NCI-H1436 (cell line): ENCODE measurements around the gene PCDH17.

Experiments used
- DNase-seq: peaks from one replicate; lab custom pipeline; 2025; lab: John Stamatoyannopoulos, UW

The PCDH17 gene

DNA sequence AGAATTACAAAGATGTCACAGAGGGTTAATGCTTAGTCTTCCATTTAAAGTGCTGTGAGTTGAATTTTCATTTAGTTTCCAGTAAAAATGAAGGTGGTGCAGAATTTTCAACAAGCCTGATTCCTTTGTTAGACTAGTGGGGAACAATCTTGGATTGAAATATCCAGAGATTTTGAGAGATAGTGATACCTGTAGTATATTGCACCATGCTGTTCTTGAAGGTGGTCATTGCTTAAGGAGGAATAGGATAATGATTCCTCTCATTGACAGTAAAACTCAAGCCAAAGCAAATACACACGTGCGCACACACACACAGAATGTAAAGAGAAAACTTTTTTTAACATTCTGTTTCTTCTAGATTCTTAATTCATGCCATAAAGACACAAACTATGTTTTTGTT lies 5.3 kb downstream of the PCDH17 start:
- DNase-seq, result no peak

GRCh38 chr13:57637515-57637914 lies 6.0 kb downstream of the PCDH17 start:
- DNase-seq, result no peak

DNA sequence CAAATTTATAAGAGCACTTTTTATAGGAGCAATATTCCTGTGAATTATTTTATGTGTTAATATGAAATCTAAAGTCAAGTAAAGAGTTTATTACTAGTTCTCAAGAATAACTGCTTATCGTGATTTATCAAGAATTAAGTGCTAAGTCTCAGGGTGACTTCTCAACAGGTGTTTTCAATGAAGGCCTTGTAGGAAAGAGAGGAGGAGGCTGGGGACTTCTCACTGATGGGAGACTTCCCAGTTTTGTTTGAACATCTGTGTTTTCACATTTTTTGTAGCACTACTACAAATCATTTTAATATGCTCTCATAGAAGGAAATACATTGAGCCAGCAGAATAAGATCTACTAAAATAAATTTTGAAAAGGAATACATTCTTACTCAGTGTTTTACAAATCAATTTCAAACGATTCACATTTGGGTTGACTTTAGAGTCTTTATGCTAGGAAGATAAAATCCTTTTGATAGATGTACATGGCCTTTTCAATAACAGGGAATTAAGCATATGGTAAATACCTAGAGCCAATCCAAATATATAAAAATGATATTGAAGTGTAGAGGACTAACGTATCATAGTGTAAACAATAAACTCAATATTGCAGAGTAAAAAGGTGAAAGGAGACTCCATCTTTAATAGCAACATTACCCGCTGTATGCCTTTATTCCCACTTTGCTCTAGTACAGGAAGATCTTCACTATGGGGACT lies 6.8 kb downstream of the PCDH17 start:
- DNase-seq, result no peak

DNA sequence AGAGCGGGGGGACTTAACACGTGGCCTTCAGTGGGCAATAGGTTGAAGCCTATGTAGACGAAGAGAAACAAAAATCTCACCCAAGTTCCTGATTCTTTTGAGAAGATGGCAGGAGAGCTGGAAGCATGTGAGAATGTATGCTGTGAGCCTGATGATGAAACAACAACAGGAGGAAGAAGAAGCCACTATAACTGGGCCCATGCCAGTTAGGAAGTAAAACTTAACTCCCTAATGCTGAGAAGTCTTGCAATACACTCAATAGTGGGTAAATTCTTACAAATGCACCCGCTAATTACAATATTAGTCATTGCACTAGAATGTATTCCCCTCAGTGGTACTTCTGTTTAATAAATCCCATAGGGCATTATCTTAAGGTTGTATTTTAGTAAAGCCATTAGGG lies 9.1 kb downstream of the PCDH17 start:
- DNase-seq, result no peak

GRCh38 chr13:57641051-57641450 lies 9.5 kb downstream of the PCDH17 start:
- DNase-seq, result no peak

DNA sequence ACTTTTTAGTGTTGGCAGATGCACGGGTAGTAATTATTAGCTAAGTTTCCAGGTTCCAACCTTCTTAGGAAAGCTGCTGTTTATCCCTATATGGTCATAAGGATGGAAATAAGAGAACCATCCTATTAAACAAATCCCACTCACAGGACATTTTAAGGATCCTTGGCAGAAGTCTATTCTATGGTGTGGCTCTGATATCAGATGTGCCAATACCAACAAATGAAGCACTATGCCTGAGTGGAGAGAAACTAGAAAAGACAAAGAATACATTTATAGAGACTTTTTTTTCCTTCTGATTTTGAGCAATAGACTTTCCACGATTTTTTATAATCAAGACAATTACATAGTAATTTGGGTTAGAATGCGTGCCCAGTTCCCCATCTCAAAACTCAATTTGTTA lies 12.6 kb downstream of the PCDH17 start:
- no peak for DNase-seq

DNA sequence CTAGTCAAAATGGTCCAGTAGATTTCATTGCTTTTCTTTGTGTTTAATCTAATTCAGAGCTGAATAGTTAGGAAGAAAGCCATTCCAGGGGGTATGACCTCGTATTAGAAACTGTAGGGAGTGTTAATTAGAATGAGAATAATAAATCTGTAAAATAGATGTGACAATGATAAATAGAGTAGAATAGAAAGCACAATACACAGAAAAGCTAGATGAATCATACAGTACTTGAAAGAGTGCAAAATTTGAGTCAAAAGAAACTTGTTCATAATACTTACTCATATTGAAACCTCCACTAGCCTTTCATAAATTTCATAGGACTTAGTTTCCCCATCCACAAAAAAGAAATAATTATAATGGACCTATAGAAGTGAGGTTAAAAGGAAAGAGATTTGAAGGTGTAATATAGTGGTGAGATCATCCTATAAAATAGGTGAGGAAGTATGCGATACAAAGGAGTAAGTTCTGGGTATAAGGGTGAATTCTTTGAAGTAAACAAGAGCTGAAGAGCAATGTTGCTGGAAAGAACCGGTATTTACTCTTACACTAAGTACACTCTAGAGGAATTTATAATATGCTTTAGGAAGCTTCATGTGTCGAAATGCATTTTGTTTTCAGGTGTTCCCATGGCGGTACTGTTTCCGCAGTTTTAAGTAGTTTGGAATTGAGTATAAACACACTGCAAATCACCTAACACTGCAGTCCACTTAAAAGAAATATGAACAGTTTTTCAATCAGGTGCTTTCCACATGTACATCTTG lies 21.9 kb downstream of the PCDH17 start:
- no peak for DNase-seq

- no peak for DNase-seq
These were observed 33.9 kb downstream of the PCDH17 start for GRCh38 chr13:57665481-57665880.

DNA sequence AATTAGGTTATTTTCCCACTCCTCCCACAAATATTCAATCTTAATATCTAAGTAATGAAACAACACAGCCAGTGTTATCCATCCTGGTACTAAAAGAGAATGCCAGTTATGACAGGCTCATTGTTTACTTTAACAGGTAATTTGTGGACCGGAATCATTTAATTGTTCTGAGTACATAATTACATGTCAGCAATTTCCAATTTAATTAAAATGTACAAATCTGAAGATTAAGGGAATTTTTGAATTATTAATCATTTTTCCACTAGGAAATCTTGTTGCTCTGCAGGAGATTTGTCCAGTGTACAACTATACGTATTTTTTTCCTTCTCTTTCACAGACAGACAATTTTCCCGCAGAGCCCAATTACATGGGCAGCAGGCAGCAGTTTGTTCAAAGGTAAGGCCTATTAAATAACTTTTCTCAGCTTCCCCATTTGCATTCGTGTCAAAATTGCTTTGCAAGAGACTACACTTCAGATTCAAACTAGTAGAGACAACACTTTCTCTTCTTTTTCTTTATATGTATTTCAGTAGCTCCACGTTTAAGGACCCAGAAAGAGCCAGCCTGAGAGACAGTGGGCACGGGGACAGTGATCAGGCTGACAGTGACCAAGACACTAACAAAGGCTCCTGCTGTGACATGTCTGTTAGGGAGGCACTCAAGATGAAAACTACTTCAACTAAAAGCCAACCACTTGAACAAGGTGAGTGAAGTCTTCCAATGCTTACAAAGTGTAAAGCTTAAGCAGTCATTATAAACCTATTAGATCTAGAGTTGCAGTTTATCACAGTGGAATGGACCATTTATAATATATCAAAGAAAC lies 34.8 kb downstream of the PCDH17 start:
- no peak for DNase-seq

GRCh38 chr13:57672168-57672567 lies 40.6 kb downstream of the PCDH17 start:
- DNase-seq, result no peak

DNA sequence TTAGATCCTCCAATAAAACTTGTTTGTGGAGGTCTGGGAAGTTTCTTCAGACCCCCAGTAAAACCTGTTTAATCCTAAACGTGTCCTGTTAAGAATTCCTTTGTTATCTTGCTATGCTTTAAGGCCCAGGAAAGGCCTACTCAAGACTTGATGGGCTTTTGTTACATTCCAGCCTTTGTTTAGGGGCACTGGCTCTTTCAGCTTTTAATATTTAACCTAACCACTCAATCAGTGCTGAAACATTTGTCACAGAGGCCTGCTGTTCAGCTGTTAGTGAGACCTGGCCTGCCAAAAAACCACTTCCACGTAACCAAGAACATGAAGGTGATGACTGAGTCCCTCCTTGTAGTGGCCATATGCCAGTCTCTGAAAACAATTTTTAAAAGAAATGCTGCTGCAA lies 41.7 kb downstream of the PCDH17 start:
- no peak for DNase-seq

- DNase-seq, result no peak
These were observed 44.0 kb downstream of the PCDH17 start for GRCh38 chr13:57675526-57675925.

GRCh38 chr13:57680609-57681008 lies 49.1 kb downstream of the PCDH17 start:
- no peak for DNase-seq

- DNase-seq, result no peak
These were observed 50.7 kb downstream of the PCDH17 start for GRCh38 chr13:57682128-57682716.

DNA sequence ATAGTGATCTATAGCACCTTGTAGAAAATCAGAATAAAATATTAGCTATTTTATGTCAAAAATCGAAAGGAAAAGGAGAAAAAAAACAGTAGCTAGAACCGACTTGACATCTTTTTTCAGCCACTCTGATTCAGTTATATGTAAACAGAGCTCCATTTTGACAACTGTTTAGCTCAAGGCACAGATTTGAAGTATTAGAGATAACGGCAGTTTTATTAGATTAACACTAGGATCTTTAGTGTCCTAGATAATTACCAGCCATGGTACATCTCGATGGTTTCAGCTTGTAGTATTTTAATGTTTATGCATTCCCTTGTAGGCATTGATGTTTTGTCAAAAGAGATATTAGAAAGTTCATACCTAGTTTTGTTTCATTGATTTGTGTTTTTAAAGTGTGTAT lies 67.3 kb downstream of the PCDH17 start:
- DNase-seq, result no peak

GRCh38 chr13:57704031-57704430 lies 72.5 kb downstream of the PCDH17 start:
- DNase-seq, result no peak

DNA sequence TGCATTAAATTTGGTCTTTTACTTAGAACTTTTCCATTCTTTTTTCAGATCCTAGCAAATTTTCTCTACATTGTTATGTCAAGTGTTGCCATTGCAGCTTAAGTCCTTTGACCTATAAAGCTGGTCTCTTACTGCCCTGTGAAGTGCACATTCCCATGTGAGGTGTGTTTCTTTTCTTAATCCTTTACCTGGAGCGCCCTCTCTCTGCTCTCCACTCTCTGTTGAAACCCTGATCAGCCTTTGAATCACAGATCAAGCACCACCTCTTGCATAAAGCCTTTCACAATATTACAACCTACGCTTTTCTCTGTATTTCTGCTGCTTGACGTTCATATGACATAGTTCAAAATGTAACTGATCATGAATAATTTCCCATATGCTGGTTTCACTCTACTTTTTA lies 84.8 kb downstream of the PCDH17 start:
- no peak for DNase-seq

- no peak for DNase-seq
These were observed 93.1 kb downstream of the PCDH17 start for GRCh38 chr13:57724486-57725272.

- no peak for DNase-seq
These were observed 93.9 kb downstream of the PCDH17 start for GRCh38 chr13:57725480-57725879.

GRCh38 chr13:57726981-57727380 lies 95.4 kb downstream of the PCDH17 start:
- no peak for DNase-seq

- DNase-seq, result no peak
These were observed 102.8 kb downstream of the PCDH17 start for GRCh38 chr13:57734306-57734705.

GRCh38 chr13:57739089-57739488 lies 107.5 kb downstream of the PCDH17 start:
- DNase-seq, result no peak
